Memory B cell (primary cell): ENCODE measurements around the gene SAP25.

Source experiments
- ATAC-seq: fragments of 150-1000 bp; cut with Tn5 transposase; 2 replicates; pipeline ENCODE4 v1.10.0; 2021; ENCODE audit warnings: low read depth, mild to moderate bottlenecking, moderate library complexity
- DNase-seq, 2 donors: peaks; one replicate each; pipeline ENCODE4 v3.0.0; 2022; ENCODE audit warnings: low spot score in 2 of 2
- H3K27ac Mint-ChIP-seq: one replicate; pipeline ENCODE4 v1.8.0; 2022; ENCODE audit warnings: mild to moderate bottlenecking, moderate library complexity, mixed read lengths
- H3K27me3 Mint-ChIP-seq: one replicate; pipeline ENCODE4 v1.8.0; 2022; ENCODE audit warnings: mixed read lengths
- H3K36me3 Mint-ChIP-seq: one replicate; pipeline ENCODE4 v1.8.0; 2022; ENCODE audit warnings: mild to moderate bottlenecking, mixed read lengths
- H3K4me1 Mint-ChIP-seq: one replicate; pipeline ENCODE4 v1.8.0; 2022; ENCODE audit warnings: mixed read lengths
- H3K4me3 Mint-ChIP-seq: one replicate; pipeline ENCODE4 v1.8.0; 2022; ENCODE audit warnings: mild to moderate bottlenecking, moderate library complexity, mixed read lengths
- H3K9me3 Mint-ChIP-seq: one replicate; pipeline ENCODE4 v1.8.0; 2022; ENCODE audit warnings: mixed read lengths

The SAP25 gene

DNA sequence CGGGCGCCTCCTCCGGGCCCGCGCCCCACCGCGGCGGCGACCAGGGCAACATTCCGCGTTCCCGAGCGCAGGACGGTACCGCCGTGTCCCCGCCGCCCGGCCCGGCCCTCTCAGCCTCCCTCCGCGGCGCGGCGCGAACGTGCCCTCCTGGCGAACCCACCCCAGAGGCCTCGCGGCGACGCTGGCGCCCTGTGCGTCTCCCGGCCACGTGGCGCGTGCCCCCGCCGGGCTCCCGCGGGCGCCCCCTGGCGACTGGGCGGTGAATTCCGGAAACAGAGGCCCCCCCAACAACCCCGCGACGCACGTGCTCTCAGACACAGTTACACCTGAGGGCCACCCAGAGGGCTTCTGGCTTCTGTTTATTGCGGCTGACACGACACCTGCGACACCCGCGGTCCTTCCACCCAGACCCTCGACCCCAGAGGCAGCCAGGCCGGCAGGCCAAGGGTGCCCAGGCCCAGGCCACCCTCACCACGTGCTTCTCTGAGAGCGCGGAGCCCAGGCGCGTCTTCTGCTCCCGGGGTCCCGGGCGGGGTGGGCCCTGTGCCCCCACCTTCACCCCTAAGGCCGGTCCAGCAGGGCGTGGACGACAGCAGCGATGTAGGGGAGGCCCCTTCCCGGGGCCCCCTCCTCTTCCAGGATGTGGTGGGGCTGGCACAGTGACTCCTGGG lies at the start of gene SAP25:
Gene SAP25, minus strand, starts transcription at position 210 of the 671 bp plus-strand sequence. Its CDS starts 158 bp downstream, at position 52.
- Mint-ChIP-seq H3K27ac (no peak within 1 kb of the TSS), H3K4me3 (no peak within 1 kb of the TSS), H3K9me3 (no peaks in the 10 kb centered on the region), H3K27me3 (no peaks in the 10 kb centered on the region), H3K36me3 (peaks cover 26% of the 10 kb centered on the region), H3K4me1 (peaks cover 13% of the 10 kb centered on the region)
- DNase-seq (no peak), ATAC-seq (no peak)

DNA sequence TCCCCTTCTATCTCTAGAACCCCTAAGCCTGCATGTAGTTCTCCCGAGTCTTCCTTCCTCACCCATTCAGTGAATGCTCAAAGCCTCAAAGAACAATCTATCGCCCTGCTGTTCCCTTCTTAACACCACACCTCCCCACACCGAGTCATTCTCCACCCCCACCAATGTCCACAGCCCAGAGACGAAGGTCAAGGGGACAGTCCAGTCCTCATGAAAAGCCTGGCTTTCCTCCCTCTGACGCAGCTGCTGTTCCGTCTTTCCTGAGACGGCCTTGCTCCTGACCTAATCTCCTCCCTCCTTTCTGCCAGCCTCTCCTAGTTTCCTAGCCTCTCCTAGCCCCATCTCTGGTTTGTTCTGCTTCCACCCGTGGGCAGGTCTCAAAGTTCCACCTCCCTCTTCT lies 47.9 kb upstream of the SAP25 start:
- H3K4me3 Mint-ChIP-seq = no peak overlapping the region
- H3K27me3 Mint-ChIP-seq = no peaks in the 10 kb centered on the region
- no peaks in the 10 kb centered on the region for H3K9me3 Mint-ChIP-seq
- no peak overlapping the region for H3K27ac Mint-ChIP-seq
- peaks cover 10% of the 10 kb centered on the region for H3K4me1 Mint-ChIP-seq
- H3K36me3 Mint-ChIP-seq = peaks cover 2% of the 10 kb centered on the region
- ATAC-seq = no peak
- DNase-seq = no peak

DNA sequence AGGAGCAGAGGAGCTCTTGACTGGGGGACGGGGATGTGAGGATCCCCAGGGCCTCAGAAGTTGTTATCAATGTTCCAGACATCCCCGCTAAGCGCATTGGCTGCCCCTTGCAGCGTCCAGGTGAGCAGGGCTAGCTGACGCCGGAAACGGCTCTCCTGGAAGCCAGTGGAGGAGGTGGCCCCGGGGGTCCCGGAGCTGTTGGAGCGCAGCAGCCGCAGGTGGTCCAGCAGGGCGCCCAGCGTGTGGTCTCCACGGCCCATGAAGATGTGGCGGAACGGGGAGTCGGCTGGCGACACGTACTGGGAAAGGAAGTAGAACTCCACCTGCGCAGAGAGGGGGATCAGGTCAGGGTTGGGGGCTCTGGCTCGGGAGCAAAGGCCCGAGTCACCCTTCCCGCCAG lies 47.1 kb upstream of the SAP25 start:
- ATAC-seq (no peak), DNase-seq (no peak)
- Mint-ChIP-seq H3K4me3 (no peak overlapping the region), H3K27ac (no peak overlapping the region), H3K27me3 (no peaks in the 10 kb centered on the region), H3K4me1 (peaks cover 5% of the 10 kb centered on the region), H3K36me3 (peaks cover 2% of the 10 kb centered on the region), H3K9me3 (no peaks in the 10 kb centered on the region)

DNA sequence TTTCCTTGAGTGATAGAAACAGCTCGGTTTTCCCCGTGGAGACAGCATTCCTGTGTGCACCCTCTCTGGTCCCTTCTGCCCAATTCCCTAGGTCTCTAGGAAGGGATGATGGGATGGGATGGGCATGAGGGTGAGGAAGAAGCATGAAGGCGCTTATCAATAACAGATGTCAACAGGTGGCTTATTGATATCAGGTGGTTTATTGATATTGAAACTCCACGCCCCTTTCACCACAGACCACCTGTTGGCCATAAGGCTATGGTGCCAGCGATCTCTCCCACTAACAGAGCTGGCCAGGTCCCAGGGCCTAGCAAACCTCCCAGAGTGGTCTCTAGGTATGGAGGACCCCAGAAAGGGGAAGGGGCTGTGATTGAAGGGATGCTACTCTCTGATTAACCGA lies 46.5 kb upstream of the SAP25 start:
- Mint-ChIP-seq H3K4me3 (no peak overlapping the region), H3K36me3 (peaks cover 2% of the 10 kb centered on the region), H3K9me3 (no peaks in the 10 kb centered on the region), H3K4me1 (peaks cover under 1% of the 10 kb centered on the region), H3K27me3 (no peaks in the 10 kb centered on the region), H3K27ac (no peak overlapping the region)
- DNase-seq = no peak
- no peak for ATAC-seq

GRCh38 chr7:100614308-100614861 lies 40.7 kb upstream of the SAP25 start:
- ATAC-seq (no peak), DNase-seq (no peak)
- Mint-ChIP-seq H3K4me1 (peaks cover 3% of the 10 kb centered on the region), H3K36me3 (no peaks in the 10 kb centered on the region), H3K9me3 (no peaks in the 10 kb centered on the region), H3K27ac (no peak overlapping the region), H3K27me3 (no peaks in the 10 kb centered on the region), H3K4me3 (no peak overlapping the region)

DNA sequence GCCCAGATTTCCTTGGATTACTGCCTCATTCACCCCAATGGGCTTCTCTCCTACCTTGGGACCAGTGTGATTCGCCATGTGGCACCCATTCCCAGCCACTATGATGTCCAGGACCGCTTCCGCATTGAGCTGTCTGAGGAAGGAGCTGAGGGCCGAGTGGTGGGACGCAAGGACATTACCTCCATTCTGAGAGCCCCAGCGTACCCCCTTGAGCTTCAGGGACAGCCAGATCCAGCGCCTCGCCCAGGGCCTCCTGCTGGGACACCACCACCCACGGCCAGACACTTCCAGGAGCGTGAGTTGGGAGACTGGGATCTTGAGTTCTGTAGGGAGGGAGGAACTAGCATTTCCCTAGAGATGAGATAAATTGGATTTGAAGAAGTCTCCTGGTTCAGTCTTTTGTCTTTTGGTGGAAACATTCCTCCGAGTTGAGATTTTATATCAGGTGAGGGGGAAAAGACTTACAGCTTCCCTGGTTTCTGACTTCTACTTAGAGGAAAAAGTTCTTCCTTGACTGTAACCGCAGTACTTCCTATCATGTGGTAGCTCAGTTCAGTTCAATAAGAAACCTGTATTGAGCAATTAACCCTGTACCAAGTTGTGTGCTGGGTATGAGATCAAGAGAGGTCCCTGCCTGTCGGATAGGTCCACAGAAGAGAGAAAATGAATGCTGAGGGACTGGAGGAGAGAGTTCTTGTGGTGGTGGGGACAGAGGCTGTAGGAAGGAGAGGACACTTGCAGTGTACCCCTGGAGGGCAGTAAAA lies 39.9 kb upstream of the SAP25 start:
- no peaks in the 10 kb centered on the region for H3K27me3 Mint-ChIP-seq
- H3K4me1 Mint-ChIP-seq = peaks cover 3% of the 10 kb centered on the region
- ATAC-seq (no peak), DNase-seq (no peak)
- H3K9me3 Mint-ChIP-seq = no peaks in the 10 kb centered on the region
- H3K4me3 Mint-ChIP-seq = peak overlapping the region; percentile 77
- no peak overlapping the region for H3K27ac Mint-ChIP-seq
- no peaks in the 10 kb centered on the region for H3K36me3 Mint-ChIP-seq

GRCh38 chr7:100612730-100613390 lies 39.2 kb upstream of the SAP25 start:
- no peak for DNase-seq
- no peaks in the 10 kb centered on the region for H3K36me3 Mint-ChIP-seq
- no peak for ATAC-seq
- peak overlapping the region; percentile 98 for H3K27ac Mint-ChIP-seq
- no peaks in the 10 kb centered on the region for H3K9me3 Mint-ChIP-seq
- H3K27me3 Mint-ChIP-seq = no peaks in the 10 kb centered on the region
- H3K4me1 Mint-ChIP-seq = peaks cover 3% of the 10 kb centered on the region
- H3K4me3 Mint-ChIP-seq = peak overlapping the region; percentile 97

- peak within 1 kb of the TSS; percentile 97 for H3K4me3 Mint-ChIP-seq
- H3K27me3 Mint-ChIP-seq = no peaks in the 10 kb centered on the region
- peaks cover 4% of the 10 kb centered on the region for H3K4me1 Mint-ChIP-seq
- no peaks in the 10 kb centered on the region for H3K36me3 Mint-ChIP-seq
- H3K9me3 Mint-ChIP-seq = no peaks in the 10 kb centered on the region
- ATAC-seq (peak; percentile 87), DNase-seq (peak; percentile 98)
- peak within 1 kb of the TSS; percentile 98 for H3K27ac Mint-ChIP-seq
These were observed 38.5 kb upstream of the SAP25 start, which contains the start of gene MOSPD3 for GRCh38 chr7:100611983-100612729. TSS of gene MOSPD3 (plus strand) at chr7:100612540. CDS start at chr7:100612792, 252 bp downstream.

- DNase-seq = no peak
- peak overlapping the region; percentile 0 for H3K4me3 Mint-ChIP-seq
- H3K27ac Mint-ChIP-seq = no peak overlapping the region
- no peaks in the 10 kb centered on the region for H3K9me3 Mint-ChIP-seq
- ATAC-seq = no peak
- H3K4me1 Mint-ChIP-seq = peaks cover 12% of the 10 kb centered on the region
- no peaks in the 10 kb centered on the region for H3K36me3 Mint-ChIP-seq
- no peaks in the 10 kb centered on the region for H3K27me3 Mint-ChIP-seq
These were observed 36.3 kb upstream of the SAP25 start for GRCh38 chr7:100609958-100610357.

DNA sequence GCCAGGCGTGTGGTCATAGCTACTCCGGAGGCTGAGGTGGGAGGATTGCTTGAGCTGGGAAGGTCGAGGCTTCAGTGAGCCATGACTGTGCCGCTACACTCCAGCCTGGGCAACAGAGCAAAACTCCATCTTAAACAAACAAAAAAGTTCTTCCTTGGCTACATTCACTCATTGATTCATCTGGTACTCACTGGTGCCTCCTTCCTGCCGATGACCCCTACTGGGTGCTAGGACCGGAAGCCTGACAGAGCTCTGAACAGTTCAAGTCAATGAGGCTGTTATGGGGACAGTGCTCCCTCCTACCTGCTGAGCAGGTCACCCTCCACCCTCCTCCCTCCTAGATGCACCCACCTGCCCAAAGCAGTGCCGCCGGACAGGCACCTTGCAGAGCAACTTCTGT lies 33.4 kb upstream of the SAP25 start:
- ATAC-seq = no peak
- H3K27me3 Mint-ChIP-seq = no peaks in the 10 kb centered on the region
- no peaks in the 10 kb centered on the region for H3K36me3 Mint-ChIP-seq
- H3K9me3 Mint-ChIP-seq = no peaks in the 10 kb centered on the region
- DNase-seq = no peak
- H3K4me1 Mint-ChIP-seq = peaks cover 17% of the 10 kb centered on the region
- no peak overlapping the region for H3K27ac Mint-ChIP-seq
- H3K4me3 Mint-ChIP-seq = no peak overlapping the region

- no peaks in the 10 kb centered on the region for H3K9me3 Mint-ChIP-seq
- H3K4me3 Mint-ChIP-seq = no peak overlapping the region
- ATAC-seq (no peak), DNase-seq (no peak)
- no peaks in the 10 kb centered on the region for H3K27me3 Mint-ChIP-seq
- no peak overlapping the region for H3K27ac Mint-ChIP-seq
- peaks cover 17% of the 10 kb centered on the region for H3K4me1 Mint-ChIP-seq
- H3K36me3 Mint-ChIP-seq = no peaks in the 10 kb centered on the region
These were observed 32.6 kb upstream of the SAP25 start for GRCh38 chr7:100606313-100606712.

DNA sequence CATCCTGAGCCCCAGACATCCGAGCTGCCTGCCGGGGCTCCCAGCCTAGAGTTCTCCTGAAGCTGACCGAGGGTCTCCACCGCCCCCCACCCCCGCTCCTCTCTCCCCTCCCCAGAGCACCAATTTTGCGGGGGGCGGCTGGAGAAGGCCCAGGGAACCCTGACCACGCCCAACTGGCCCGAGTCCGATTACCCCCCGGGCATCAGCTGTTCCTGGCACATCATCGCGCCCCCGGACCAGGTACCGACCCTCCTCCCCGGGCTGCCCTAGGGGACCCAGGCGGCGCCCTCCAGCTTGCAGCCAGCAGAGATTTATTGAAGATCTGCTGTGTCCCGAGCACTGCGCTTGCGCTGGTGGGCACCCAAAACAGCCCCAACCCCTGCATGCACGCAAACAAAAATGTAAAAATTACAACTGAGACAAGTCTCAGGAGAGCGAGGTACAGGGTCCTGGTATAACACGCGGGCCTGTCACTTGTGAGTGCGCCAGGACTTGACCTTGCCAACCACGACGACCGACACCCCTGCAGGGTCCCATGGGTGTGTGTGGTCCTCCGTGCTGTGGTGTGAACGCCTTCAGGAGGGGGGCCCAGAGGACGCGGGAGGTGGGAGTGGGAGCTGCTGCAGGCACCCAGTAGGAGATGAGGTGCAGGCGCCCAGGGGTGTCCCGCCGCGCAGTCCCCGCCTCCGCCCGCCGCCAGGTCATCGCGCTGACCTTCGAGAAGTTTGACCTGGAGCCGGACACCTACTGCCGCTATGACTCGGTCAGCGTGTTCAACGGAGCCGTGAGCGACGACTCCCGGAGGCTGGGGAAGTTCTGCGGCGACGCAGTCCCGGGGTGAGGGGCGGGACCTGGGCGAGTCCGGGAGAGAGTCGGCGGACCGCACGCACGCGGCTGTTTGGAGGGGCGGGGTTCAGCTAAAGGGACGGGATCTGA lies 31.5 kb upstream of the SAP25 start:
- Mint-ChIP-seq H3K4me1 (peaks cover 17% of the 10 kb centered on the region), H3K27me3 (no peaks in the 10 kb centered on the region), H3K4me3 (peak overlapping the region; percentile 87), H3K27ac (peak overlapping the region; percentile 62), H3K36me3 (no peaks in the 10 kb centered on the region), H3K9me3 (no peaks in the 10 kb centered on the region)
- peak; percentile 27 for ATAC-seq
- peak in 1 of 2 donors; percentile 37 for DNase-seq
